Measurements from ENCODE around the gene FXN. TPM values are rescaled to one million over a fixed set of nuclear protein-coding genes. Genes with fewer than 3 reads are reported as not detected.

Gene FXN
- total and polyA plus RNA-seq, 2 donors from 2014 or later = 12.9 to 21.1 TPM

- FAIRE-seq (no peak), DNase-seq (no peak)
- Histone ChIP-seq H3K4me1 (ENCODE audit: control insufficient read depth in 2 of 3, insufficient read depth in 2 of 3, low read depth in 1 of 3, low read length in 3 of 3) (no peaks in the 10 kb centered on the region), H3K27ac (ENCODE audit: low read depth in 2 of 2, low read length in 2 of 2) (no peak overlapping the region), H3K27me3 (ENCODE audit: control insufficient read depth, insufficient read depth, low read length) (no peaks in the 10 kb centered on the region), H3K9ac (ENCODE audit: low read length in 3 of 3) (no peak overlapping the region), H3K4me3 (ENCODE audit: low read length in 3 of 3) (no peak overlapping the region), H3K36me3 (ENCODE audit: control insufficient read depth in 2 of 3, insufficient read depth in 3 of 3, low read length in 3 of 3) (no peaks in the 10 kb centered on the region), H3K9me3 (ENCODE audit: control insufficient read depth in 2 of 3, insufficient read depth in 1 of 3, low read length in 3 of 3) (no peaks in the 10 kb centered on the region)
- TF ChIP-seq, protein P1, sequence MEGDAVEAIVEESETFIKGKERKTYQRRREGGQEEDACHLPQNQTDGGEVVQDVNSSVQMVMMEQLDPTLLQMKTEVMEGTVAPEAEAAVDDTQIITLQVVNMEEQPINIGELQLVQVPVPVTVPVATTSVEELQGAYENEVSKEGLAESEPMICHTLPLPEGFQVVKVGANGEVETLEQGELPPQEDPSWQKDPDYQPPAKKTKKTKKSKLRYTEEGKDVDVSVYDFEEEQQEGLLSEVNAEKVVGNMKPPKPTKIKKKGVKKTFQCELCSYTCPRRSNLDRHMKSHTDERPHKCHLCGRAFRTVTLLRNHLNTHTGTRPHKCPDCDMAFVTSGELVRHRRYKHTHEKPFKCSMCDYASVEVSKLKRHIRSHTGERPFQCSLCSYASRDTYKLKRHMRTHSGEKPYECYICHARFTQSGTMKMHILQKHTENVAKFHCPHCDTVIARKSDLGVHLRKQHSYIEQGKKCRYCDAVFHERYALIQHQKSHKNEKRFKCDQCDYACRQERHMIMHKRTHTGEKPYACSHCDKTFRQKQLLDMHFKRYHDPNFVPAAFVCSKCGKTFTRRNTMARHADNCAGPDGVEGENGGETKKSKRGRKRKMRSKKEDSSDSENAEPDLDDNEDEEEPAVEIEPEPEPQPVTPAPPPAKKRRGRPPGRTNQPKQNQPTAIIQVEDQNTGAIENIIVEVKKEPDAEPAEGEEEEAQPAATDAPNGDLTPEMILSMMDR (IDR thresholded peaks at IDR 0.05; ENCODE audit: borderline replicate concordance, extremely low read depth, insufficient read depth) = no peak
- intact Hi-C loops (cut with DNase I) = no loop called here
Observed at GRCh38 chr9:69016191-69017096, 19.1 kb upstream of the FXN start.

GRCh38 chr9:69018737-69019136 lies 16.8 kb upstream of the FXN start:
- H3K9ac ChIP-seq (ENCODE audit: low read length in 3 of 3) = no peak overlapping the region
- no peak overlapping the region for H3K27ac ChIP-seq (ENCODE audit: low read depth in 2 of 2, low read length in 2 of 2)
- TF ChIP-seq, protein P1 (IDR thresholded peaks at IDR 0.05; ENCODE audit: borderline replicate concordance, extremely low read depth, insufficient read depth) = no peak
- FAIRE-seq = no peak
- no peaks in the 10 kb centered on the region for H3K27me3 ChIP-seq (ENCODE audit: control insufficient read depth, insufficient read depth, low read length)
- no peaks in the 10 kb centered on the region for H3K9me3 ChIP-seq (ENCODE audit: control insufficient read depth in 2 of 3, insufficient read depth in 1 of 3, low read length in 3 of 3)
- H3K4me3 ChIP-seq (ENCODE audit: low read length in 3 of 3) = no peak overlapping the region
- H3K36me3 ChIP-seq (ENCODE audit: control insufficient read depth in 2 of 3, insufficient read depth in 3 of 3, low read length in 3 of 3) = no peaks in the 10 kb centered on the region
- intact Hi-C loops (cut with DNase I) = no loop called here
- no peak for DNase-seq
- no peaks in the 10 kb centered on the region for H3K4me1 ChIP-seq (ENCODE audit: control insufficient read depth in 2 of 3, insufficient read depth in 2 of 3, low read depth in 1 of 3, low read length in 3 of 3)

DNA sequence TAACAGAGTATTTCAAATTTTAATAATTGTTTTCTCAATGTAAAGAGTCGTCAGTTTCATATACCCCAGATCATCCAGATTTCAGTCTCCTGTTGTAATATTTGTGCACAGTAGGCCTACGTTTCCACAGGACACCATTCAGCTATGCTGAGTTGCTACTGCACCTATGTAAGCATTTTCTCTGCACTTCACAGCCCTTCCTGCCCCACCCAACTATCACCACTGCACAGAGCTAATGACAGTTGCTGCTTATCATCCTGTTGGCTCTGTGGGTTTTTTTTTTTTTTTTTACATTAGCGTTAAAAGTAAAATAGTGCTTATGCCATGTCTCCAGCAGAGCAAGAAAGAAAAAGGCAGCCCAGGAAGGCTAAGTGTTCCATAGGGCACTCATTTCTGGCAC lies 15.7 kb upstream of the FXN start:
- Histone ChIP-seq H3K27ac (ENCODE audit: low read depth in 2 of 2, low read length in 2 of 2) (no peak overlapping the region), H3K9ac (ENCODE audit: low read length in 3 of 3) (no peak overlapping the region), H3K4me3 (ENCODE audit: low read length in 3 of 3) (no peak overlapping the region), H3K36me3 (ENCODE audit: control insufficient read depth in 2 of 3, insufficient read depth in 3 of 3, low read length in 3 of 3) (no peaks in the 10 kb centered on the region), H3K9me3 (ENCODE audit: control insufficient read depth in 2 of 3, insufficient read depth in 1 of 3, low read length in 3 of 3) (no peaks in the 10 kb centered on the region), H3K27me3 (ENCODE audit: control insufficient read depth, insufficient read depth, low read length) (no peaks in the 10 kb centered on the region), H3K4me1 (ENCODE audit: control insufficient read depth in 2 of 3, insufficient read depth in 2 of 3, low read depth in 1 of 3, low read length in 3 of 3) (no peaks in the 10 kb centered on the region)
- TF ChIP-seq, protein P1 (IDR thresholded peaks at IDR 0.05; ENCODE audit: borderline replicate concordance, extremely low read depth, insufficient read depth) = no peak
- intact Hi-C loops (cut with DNase I) = no loop called here
- DNase-seq (no peak), FAIRE-seq (no peak)

All from kidney (tissue), 14 donors.